ENCODE results near the gene ZNF611.
"Not testable (repeated sequence)": the region's sequence is repeated elsewhere in the genome, so short reads cannot be mapped to it uniquely, and the experiment has no call there.

ZNF611 gene

GRCh38 chr19:52734893-52735661 lies at the start of gene ZNF611:
TSS of gene ZNF611 (minus strand) at chr19:52735044. CDS start at chr19:52715894, 19,150 bp downstream.
- DNase-seq (ENCODE audit: low read depth in 3 of 3), result peak; percentile 98 to 100 (median 98)

- not testable (repeated sequence) for DNase-seq (ENCODE audit: low read depth in 3 of 3)
Measured at GRCh38 chr19:52782864-52783263, 48.0 kb upstream of the ZNF611 start.

DNA sequence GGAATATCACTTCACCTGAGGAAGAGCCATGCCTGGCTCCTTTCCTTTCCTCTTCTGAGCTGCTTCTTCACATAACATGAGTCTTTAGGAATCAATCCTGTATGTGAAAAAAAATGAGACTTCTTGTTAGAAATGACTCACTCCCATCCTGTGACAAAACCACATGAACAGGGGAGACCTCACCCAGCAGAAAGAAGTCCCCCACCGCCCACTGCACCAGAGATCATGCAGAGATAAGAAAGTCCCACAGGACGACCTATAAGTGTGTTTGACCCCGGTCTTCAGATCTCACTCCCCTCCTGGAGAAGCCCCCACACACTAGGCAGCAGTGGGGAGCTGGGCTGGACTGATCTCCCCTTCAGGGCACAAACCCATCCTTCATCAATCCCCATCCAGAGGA lies 44.0 kb upstream of the ZNF611 start:
- DNase-seq (ENCODE audit: low read depth in 3 of 3), result peak in 1 of 3 experiments; percentile 16

GRCh38 chr19:52756447-52756846 lies 21.6 kb upstream of the ZNF611 start:
- DNase-seq (ENCODE audit: low read depth in 3 of 3), result not testable (repeated sequence)

DNA sequence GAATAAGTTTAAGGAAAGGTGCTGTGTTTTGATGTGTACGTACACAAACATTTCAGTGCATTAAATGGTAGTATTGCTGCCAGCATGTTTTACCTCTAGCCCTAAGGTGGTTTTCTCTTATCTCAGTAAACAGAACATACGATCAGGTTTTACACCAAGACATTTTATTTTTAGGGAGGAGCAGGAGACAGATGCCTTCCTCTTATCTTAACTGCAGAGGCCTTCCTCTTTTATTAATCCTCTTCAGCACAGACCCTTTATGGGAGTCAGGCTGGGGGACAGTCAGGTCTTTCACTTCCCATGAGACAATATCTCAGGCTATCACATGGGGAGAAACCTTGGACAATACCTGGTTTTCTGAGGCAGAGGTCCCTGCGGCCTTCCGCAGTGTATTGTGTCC lies 14.9 kb upstream of the ZNF611 start:
- no peak for DNase-seq (ENCODE audit: low read depth in 3 of 3)

GRCh38 chr19:52748336-52748950 lies 13.6 kb upstream of the ZNF611 start:
- DNase-seq (ENCODE audit: low read depth in 3 of 3), result no peak

DNA sequence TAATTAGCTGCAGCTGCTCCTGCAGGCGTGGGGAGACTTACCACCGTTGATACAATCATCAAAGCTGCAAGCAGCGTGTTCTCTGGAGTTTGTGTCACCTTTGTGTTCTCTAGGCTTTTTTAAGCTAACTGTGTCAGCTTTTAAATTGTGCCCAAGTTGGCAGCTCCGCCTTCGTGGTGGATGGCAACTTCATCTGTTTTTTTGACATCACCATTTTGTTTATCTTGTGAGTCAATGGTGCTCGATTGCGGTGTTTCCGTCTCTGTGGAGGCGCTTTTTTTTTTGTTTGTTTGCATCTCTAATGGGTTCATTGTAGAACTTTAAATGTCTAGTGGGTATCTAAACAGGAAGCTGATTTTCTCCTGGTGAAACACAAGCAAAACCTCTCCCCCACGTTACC lies 11.1 kb upstream of the ZNF611 start:
- not testable (repeated sequence) for DNase-seq (ENCODE audit: low read depth in 3 of 3)

DNA sequence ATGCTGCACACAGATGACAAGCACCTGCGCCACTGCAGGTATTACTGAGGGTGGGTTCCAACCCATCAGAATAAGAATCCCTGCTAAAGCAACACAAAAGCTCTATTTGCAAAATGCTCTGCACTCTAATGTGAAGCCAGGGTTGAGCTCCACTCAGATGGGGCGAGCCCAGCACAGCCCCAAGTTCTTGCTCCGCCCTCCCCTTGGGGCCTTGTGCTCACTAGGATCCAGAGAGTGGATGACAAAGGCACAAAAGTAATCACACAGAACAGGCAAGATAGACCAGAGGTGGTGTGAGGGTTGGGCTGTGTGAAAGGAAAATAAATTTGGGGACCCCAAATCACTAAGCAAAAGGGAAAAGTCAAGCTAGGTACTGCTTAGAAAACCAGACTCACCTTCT lies 8.2 kb upstream of the ZNF611 start:
- no peak for DNase-seq (ENCODE audit: low read depth in 3 of 3)

DNA sequence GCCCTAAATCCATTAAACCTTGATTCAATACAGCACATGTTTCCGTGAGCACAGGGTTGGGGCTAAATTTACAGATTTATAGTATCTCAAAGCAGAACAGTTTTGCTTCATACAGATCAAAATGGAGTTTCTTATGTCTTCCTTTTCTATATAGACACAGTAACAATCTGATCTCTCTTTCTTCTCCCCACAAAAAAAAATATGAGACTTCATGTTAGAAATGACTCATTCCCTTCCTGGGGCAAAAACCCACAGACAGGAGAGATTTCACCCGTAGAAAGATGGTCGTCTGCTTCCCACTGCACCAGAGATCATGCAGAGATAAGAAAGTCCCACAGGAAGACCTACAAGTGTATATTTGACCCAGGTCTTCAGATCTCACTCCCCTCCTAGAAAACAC lies 7.7 kb upstream of the ZNF611 start:
- DNase-seq (ENCODE audit: low read depth in 3 of 3), result no peak

- DNase-seq (ENCODE audit: low read depth in 3 of 3), result no peak
Measured at GRCh38 chr19:52741951-52742485, 7.2 kb upstream of the ZNF611 start.

DNA sequence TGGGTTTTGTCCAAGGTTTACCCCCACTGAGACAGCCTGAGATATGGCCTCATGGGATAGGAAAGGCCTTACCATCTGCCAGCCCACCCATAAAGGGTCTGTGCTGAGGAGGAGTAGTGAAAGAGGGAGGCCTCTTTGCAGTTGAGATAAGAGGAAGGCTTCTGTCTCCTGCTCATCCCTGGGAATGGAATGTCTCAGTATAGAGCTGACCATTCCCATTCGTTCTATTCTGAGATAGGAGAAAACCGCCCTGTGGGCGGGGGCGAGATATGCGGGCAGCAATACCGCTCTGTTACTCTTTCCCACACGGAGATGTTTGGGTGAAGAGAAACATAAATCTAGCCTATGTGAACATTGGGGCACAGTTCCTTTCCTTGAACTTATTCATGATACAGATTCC lies 6.5 kb upstream of the ZNF611 start:
- not testable (repeated sequence) for DNase-seq (ENCODE audit: low read depth in 3 of 3)

GRCh38 chr19:52739576-52739975 lies 4.7 kb upstream of the ZNF611 start:
- DNase-seq (ENCODE audit: low read depth in 3 of 3), result no peak

DNA sequence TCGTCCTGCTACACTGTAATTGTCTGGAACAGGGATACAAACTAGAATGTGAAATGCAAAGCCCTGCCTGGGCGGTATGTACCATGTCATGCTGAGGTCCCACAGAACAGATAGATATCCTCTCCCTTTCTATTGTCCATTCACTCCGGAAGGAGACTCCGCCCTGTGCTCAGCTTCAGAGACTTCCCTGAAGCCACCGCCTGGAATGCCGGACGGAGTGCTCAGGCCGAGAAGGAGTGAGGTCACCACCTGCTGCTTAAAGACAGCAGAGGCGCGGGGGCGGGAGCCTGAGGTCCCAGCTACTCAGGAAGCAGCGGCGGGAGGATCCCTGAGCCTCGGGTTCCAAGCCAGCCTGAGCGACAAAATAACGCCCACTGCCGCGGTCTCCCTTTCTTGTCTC lies 890 bp upstream of the ZNF611 start:
- DNase-seq (ENCODE audit: low read depth in 3 of 3), result no peak

GRCh38 chr19:52734331-52734892 lies 432 bp downstream of the ZNF611 start:
- DNase-seq (ENCODE audit: low read depth in 3 of 3), result peak in 2 of 3 experiments; percentile 7 to 11

GRCh38 chr19:52726051-52726450 lies 8.8 kb downstream of the ZNF611 start:
- DNase-seq (ENCODE audit: low read depth in 3 of 3), result not testable (repeated sequence)

- DNase-seq (ENCODE audit: low read depth in 3 of 3), result no peak
Measured at GRCh38 chr19:52725528-52725961, 9.3 kb downstream of the ZNF611 start.

GRCh38 chr19:52724701-52725514 lies 9.9 kb downstream of the ZNF611 start:
- DNase-seq (ENCODE audit: low read depth in 3 of 3), result no peak

GRCh38 chr19:52723907-52724598 lies 10.8 kb downstream of the ZNF611 start:
- DNase-seq (ENCODE audit: low read depth in 3 of 3), result not testable (repeated sequence)

DNA sequence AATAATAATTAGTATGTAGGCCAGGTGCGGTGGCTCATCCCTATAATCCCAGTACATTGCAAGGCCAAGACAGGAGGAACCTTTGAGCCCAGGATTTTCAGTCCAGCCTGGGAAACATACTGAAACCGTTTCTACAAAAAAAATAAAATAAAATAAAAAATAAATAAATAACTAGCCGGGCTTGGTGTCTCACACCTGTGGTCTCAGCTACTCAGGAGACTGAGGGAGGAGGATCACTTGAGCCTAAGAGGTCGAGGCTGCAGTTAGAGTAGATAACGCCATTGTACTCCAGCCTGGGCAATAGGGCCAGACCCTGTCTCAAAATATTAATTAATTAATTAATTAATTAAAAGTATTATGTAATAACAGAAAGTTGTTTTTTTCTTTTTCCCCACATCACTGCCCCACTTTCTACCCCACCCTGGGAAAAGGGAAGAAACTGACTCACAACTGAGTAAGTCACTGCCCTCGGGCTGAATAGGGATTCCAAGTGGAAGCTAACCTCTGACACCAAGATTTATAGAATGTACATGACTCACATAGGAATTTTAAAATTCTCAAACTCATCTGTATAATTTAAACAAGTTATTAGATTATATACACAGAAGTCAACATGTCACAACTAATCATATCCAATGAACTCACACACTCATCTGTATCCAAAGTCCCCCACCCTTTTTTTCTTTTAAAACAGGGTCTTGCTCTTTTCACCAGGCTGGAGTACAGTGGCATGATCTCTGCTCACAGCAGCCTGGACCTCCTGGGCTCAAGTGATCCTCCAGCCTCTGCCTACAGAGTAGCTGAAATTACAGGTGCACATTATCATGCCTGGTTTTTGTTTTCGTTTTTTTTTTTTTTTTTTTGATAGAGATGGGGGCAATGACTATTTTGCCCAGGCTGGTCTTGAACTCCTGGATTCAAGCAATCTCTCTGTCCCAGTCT lies 12.5 kb downstream of the ZNF611 start:
- DNase-seq (ENCODE audit: low read depth in 3 of 3), result no peak

DNA sequence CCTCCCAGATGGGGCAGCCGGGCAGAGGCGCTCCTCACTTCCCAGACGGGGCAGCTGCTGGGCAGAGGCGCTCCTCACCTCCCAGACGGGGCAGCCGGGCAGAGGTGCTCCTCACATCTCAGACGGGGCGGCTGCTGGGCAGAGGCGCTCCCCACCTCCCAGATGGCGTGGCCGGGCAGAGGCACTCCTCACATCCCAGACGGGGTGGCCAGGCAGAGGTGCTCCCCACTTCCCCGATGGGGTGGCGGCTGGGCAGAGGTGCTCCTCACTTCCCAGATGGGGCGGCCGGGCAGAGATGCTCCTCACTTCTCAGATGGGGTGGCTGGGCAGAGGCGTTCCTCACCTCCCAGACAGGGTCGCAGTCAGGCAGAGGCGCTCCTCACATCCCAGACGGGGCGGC lies 14.3 kb downstream of the ZNF611 start:
- DNase-seq (ENCODE audit: low read depth in 3 of 3), result not testable (repeated sequence)

Measured in stimulated activated CD4-positive, alpha-beta T cell treated with anti-CD3 and anti-CD28 coated beads, TNF-alpha, amount 100 ng/mL, for 24 hours (primary cell).